ENCODE results near the gene IGSF23. TPM values are rescaled to one million over a fixed set of nuclear protein-coding genes. Genes with fewer than 3 reads are reported as not detected.

IGSF23 gene
- total RNA-seq, 1 donor from 2014 or later, result not detected

DNA sequence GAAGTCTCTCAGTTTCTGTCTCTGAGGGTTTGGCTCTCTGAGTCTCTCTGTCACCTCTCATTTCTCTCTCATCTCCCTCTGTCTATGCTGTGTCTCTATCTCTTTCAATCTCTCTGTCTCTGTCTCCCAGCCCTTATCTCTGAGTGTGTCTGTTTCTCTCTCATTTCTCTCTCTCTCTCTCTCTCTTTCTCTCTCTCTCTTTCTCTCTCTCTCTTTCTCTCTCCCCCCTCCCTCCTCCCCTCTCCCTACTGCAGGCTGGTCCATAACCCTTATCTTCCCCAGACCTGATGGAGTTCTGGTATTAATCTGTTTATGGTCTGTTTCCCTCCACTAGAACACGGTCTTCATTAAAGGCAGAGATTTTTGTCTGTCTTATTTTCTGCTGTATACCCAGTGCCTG is 29.0 kb downstream of the IGSF23 start:
- FAIRE-seq, result no peak

DNA sequence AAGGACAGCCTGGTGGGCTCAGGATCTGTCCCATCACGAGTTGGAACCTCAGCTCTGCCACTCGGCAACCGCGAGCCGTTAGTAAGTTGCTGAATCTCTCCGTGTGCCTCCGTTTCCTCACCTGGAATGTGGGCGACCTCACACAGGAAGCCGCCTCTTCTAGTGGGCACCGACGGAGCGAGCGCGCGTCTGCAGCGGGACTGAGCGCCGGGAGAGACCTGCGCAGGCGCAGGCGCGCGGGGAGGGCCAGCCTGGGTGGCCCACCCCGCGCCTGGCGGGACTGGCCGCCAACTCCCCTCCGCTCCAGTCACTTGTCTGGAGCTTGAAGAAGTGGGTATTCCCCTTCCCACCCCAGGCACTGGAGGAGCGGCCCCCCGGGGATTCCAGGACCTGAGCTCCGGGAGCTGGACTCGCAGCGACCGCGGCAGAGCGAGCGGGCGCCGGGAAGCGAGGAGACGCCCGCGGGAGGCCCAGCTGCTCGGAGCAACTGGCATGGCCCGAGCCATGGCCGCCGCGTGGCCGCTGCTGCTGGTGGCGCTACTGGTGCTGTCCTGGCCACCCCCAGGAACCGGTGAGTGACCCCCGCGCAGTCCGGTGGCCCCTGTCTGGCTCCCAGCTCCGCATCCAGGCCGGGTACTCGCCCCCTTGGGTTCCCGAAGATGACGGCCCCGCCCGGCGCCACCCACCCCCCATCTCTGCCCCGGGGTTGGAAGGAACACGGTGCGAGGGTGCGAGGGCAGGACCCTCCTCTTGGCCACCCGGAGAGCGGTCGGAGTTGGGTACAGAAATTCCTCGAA is 30.4 kb downstream of the IGSF23 start, which contains the start of gene PVR:
TSS of gene PVR (plus strand) at position 306 of the 797 bp plus-strand sequence. CDS start at position 493, 187 bp downstream.
- no peak for FAIRE-seq
- TF ChIP-seq, protein P1, sequence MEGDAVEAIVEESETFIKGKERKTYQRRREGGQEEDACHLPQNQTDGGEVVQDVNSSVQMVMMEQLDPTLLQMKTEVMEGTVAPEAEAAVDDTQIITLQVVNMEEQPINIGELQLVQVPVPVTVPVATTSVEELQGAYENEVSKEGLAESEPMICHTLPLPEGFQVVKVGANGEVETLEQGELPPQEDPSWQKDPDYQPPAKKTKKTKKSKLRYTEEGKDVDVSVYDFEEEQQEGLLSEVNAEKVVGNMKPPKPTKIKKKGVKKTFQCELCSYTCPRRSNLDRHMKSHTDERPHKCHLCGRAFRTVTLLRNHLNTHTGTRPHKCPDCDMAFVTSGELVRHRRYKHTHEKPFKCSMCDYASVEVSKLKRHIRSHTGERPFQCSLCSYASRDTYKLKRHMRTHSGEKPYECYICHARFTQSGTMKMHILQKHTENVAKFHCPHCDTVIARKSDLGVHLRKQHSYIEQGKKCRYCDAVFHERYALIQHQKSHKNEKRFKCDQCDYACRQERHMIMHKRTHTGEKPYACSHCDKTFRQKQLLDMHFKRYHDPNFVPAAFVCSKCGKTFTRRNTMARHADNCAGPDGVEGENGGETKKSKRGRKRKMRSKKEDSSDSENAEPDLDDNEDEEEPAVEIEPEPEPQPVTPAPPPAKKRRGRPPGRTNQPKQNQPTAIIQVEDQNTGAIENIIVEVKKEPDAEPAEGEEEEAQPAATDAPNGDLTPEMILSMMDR (IDR thresholded peaks at IDR 0.05; ENCODE audit: insufficient read depth, low read length, severe bottlenecking), result peak; percentile 1
- no peaks in the 10 kb centered on the region for H3K27me3 ChIP-seq (ENCODE audit: control insufficient read depth, insufficient read depth, low read length)
- H3K36me3 ChIP-seq (ENCODE audit: control insufficient read depth, insufficient read depth, low read length), result peaks cover 10% of the 10 kb centered on the region
- H3K4me3 ChIP-seq (ENCODE audit: low read depth, low read length), result peak within 1 kb of the TSS; percentile 88
- DNase-seq (ENCODE audit: low read depth), result peak; percentile 61

More for the DNA sequence above, 29.0 kb downstream of the IGSF23 start:
- Histone ChIP-seq H3K36me3 (ENCODE audit: control insufficient read depth, insufficient read depth, low read length) (peaks cover 5% of the 10 kb centered on the region), H3K4me3 (ENCODE audit: low read depth, low read length) (no peak overlapping the region), H3K27me3 (ENCODE audit: control insufficient read depth, insufficient read depth, low read length) (no peaks in the 10 kb centered on the region)
- TF ChIP-seq, protein P1 (IDR thresholded peaks at IDR 0.05; ENCODE audit: insufficient read depth, low read length, severe bottlenecking), result no peak
- DNase-seq (ENCODE audit: low read depth), result no peak

DNA sequence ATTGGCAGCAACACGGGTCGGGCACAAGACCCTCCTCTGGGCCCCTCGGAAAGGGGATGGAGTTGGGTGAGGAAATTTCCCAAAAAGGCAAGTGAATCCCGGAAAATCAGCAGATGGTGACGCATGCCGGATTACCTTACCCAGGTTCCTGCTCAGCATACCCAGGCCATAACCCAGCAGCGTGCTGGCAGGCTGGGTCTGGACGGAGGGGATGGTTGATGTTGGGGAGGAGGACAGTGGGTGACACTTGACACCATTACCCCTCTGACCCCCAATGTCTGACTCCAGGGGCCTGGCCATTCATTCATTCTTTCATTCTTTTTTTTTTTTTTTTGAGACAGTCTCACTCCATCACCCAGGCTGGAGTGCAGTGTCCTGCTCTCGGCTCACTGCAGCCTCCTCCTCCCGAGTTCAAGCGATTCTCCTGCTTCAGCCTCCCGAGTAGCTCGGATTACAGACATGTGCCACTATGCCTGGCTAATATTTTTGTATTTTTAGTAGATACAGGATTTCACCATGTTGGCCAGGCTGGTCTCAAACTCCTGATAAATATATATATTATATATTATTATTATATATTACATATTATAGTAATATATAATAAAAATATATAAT is 31.1 kb downstream of the IGSF23 start:
- TF ChIP-seq, protein P1 (IDR thresholded peaks at IDR 0.05; ENCODE audit: insufficient read depth, low read length, severe bottlenecking), result no peak
- peaks cover 12% of the 10 kb centered on the region for H3K36me3 ChIP-seq (ENCODE audit: control insufficient read depth, insufficient read depth, low read length)
- peak overlapping the region; percentile 88 for H3K4me3 ChIP-seq (ENCODE audit: low read depth, low read length)
- DNase-seq (ENCODE audit: low read depth) (peak; percentile 61), FAIRE-seq (no peak)
- H3K27me3 ChIP-seq (ENCODE audit: control insufficient read depth, insufficient read depth, low read length), result no peaks in the 10 kb centered on the region

DNA sequence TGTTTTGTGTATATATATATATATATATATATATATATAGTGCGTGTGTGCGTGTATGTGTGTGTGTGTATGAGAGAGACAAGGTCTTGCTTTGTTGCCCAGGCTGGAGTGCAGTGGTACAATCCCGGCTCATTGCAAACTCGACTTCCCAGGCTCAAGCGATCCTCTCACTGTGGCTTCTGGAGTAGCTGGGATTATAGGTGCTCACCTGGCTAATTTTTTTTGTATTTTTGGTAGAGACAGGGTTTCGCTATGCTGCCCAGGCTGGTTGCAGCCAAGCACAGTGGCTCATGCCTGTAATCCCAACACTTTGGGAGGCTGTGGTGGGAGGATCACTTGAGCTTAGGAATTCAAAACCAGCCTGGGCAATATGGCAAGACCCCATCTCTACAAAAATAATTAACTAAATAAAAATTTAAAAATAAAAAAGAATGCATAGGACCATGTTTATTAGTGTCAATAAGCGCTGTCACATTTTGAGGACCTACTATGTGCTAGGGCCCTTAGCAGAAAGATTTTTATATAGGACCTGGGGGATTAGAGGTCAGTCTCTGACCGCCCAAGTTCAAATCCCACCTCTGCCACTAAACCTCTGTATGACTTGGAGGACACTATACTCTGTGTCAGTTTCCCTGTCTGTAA is 32.2 kb downstream of the IGSF23 start:
- no peak for FAIRE-seq
- no peaks in the 10 kb centered on the region for H3K27me3 ChIP-seq (ENCODE audit: control insufficient read depth, insufficient read depth, low read length)
- TF ChIP-seq, protein P1 (IDR thresholded peaks at IDR 0.05; ENCODE audit: insufficient read depth, low read length, severe bottlenecking), result no peak
- peaks cover 19% of the 10 kb centered on the region for H3K36me3 ChIP-seq (ENCODE audit: control insufficient read depth, insufficient read depth, low read length)
- H3K4me3 ChIP-seq (ENCODE audit: low read depth, low read length), result peak overlapping the region; percentile 7
- no peak for DNase-seq (ENCODE audit: low read depth)

DNA sequence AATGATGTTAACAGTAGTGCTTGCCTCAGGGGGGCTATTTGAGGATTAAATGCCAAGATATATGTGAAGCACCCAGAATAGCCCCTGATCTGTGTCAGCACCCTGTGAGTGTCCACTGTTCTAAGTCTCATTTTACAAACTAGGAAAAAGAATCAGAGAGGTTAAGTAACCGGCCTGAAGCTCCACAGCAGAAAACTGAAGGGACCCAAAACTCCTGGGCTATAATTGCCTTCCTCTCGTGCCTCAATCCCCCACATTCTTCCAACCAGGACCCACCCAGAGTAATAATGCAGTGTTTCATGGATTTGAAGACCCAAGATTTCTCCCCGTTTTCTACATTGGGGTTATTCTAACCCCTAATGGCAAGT is 32.7 kb downstream of the IGSF23 start:
- no peak for DNase-seq (ENCODE audit: low read depth)
- TF ChIP-seq, protein P1 (IDR thresholded peaks at IDR 0.05; ENCODE audit: insufficient read depth, low read length, severe bottlenecking), result no peak
- H3K27me3 ChIP-seq (ENCODE audit: control insufficient read depth, insufficient read depth, low read length), result no peaks in the 10 kb centered on the region
- H3K4me3 ChIP-seq (ENCODE audit: low read depth, low read length), result no peak overlapping the region
- FAIRE-seq, result no peak
- H3K36me3 ChIP-seq (ENCODE audit: control insufficient read depth, insufficient read depth, low read length), result peaks cover 21% of the 10 kb centered on the region
